ENCODE data around the gene CHN1. TPM values are rescaled to one million over a fixed set of nuclear protein-coding genes. Genes with fewer than 3 reads are reported as not detected.

Gene CHN1
- total RNA-seq, 2 experiments from 2014 or later, result 5.3 to 5.6 TPM

DNA sequence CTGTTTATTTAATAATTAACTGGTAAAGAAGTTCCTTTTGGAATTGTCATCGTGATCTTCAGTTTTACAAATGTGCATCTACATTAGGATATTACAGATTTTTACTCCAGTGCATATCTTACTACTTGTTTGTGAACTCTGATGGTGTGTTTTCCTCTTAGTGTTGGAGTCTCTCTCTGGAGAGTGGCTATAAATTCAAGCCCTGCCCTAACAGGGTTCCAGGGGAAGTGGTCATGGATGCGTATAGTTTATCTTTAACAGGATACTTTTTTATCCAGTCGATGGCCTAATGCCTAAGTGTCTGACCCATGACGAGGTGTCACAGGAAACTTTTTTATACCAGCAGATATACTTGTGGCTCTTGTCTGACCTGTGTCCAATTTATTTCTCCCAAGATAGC lies 75.4 kb downstream of the CHN1 start:
- CTCF ChIA-PET, result no interaction called here
- H3K4me3 Mint-ChIP-seq, result no peak overlapping the region
- peaks cover 0 to 3% of the 10 kb centered on the region in 2 experiments for H3K9me3 ChIP-seq (ENCODE audit: control insufficient read depth in 1 of 2, insufficient read depth in 1 of 2, low read length in 2 of 2)

DNA sequence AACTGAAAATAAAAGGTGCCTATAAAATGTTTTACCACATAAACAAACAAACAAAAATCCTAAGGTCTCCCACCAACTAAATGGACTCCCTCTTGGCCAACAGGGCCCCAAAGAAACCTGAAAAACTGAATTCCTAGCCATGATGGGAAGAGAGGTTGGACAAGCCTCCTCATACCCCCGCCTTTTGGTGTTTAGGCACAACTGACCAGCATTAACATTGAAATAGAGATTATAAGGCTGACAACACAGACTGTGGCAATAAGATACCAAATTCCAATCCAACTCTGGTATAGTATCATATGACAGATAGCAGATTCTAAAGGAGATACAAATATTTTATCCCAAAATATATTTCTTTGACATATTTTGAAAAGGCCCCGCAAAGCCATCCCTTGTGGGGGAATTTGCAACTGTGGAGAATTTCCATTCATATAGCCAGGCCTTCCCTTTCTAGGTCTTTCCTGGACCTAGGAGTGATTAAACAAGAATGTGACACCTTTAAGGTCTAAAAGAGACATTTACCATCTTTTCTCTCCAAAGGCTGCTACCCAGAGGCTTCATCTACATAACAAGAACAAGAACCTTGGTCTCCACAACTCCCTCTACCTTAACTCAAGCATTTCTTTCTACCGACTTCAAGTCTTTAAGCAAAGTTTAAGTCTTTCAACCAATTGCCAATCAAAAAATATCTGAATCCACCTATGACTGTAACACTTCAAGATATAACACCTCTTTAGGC lies 80.0 kb downstream of the CHN1 start:
- no peak for ATAC-seq (ENCODE audit: poor library complexity)
- TF ChIP-seq, protein P1, sequence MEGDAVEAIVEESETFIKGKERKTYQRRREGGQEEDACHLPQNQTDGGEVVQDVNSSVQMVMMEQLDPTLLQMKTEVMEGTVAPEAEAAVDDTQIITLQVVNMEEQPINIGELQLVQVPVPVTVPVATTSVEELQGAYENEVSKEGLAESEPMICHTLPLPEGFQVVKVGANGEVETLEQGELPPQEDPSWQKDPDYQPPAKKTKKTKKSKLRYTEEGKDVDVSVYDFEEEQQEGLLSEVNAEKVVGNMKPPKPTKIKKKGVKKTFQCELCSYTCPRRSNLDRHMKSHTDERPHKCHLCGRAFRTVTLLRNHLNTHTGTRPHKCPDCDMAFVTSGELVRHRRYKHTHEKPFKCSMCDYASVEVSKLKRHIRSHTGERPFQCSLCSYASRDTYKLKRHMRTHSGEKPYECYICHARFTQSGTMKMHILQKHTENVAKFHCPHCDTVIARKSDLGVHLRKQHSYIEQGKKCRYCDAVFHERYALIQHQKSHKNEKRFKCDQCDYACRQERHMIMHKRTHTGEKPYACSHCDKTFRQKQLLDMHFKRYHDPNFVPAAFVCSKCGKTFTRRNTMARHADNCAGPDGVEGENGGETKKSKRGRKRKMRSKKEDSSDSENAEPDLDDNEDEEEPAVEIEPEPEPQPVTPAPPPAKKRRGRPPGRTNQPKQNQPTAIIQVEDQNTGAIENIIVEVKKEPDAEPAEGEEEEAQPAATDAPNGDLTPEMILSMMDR (IDR thresholded peaks at IDR 0.05), result no peak
- ChIA-PET POLR2A (no interaction called here), CTCF (interaction anchor here (1.1 kb wide), 1 partner anchor 11 kb away, joined by 4 read pairs; no protein-coding TSS in a partner anchor)
- Histone ChIP-seq H3K27me3 (ENCODE audit: control insufficient read depth in 1 of 2, insufficient read depth in 2 of 2, low read length in 2 of 2) (no peaks in the 10 kb centered on the region), H3K9me3 (ENCODE audit: control insufficient read depth in 1 of 2, insufficient read depth in 1 of 2, low read length in 2 of 2) (no peaks in the 10 kb centered on the region), H3K4me1 (ENCODE audit: insufficient read depth, low read length) (no peaks in the 10 kb centered on the region), H3K4me3 (ENCODE audit: low read length) (no peak overlapping the region), H3K36me3 (ENCODE audit: insufficient read depth, low read length) (no peaks in the 10 kb centered on the region), H3K27ac (ENCODE audit: low read depth in 1 of 2, low read length in 2 of 2) (no peak overlapping the region)
- H3K4me1 Mint-ChIP-seq (ENCODE audit: low read depth), result no peaks in the 10 kb centered on the region
- H3K4me3 Mint-ChIP-seq, result no peak overlapping the region
- H3K27me3 Mint-ChIP-seq, result no peaks in the 10 kb centered on the region
- peaks cover 2% of the 10 kb centered on the region for H3K9me3 Mint-ChIP-seq
- no peak for DNase-seq
- H3K36me3 Mint-ChIP-seq (ENCODE audit: low read depth), result no peaks in the 10 kb centered on the region
- H3K27ac Mint-ChIP-seq, result no peak overlapping the region
- intact Hi-C loops (cut with DNase I, micrococcal nuclease), result no loop called here

More for the DNA sequence above, 75.4 kb downstream of the CHN1 start:
- intact Hi-C loops (cut with DNase I, micrococcal nuclease), result no loop called here
- H3K36me3 ChIP-seq (ENCODE audit: insufficient read depth, low read length), result no peaks in the 10 kb centered on the region
- POLR2A ChIA-PET, result no interaction called here
- H3K27ac ChIP-seq (ENCODE audit: low read depth in 1 of 2, low read length in 2 of 2), result no peak overlapping the region
- H3K27me3 Mint-ChIP-seq, result no peaks in the 10 kb centered on the region
- no peak overlapping the region for H3K27ac Mint-ChIP-seq
- no peaks in the 10 kb centered on the region for H3K9me3 Mint-ChIP-seq
- no peak overlapping the region for H3K4me3 ChIP-seq (ENCODE audit: low read length)
- no peaks in the 10 kb centered on the region for H3K27me3 ChIP-seq (ENCODE audit: control insufficient read depth in 1 of 2, insufficient read depth in 2 of 2, low read length in 2 of 2)
- no peaks in the 10 kb centered on the region for H3K4me1 Mint-ChIP-seq (ENCODE audit: low read depth)
- H3K36me3 Mint-ChIP-seq (ENCODE audit: low read depth), result no peaks in the 10 kb centered on the region
- no peak for ATAC-seq (ENCODE audit: poor library complexity)
- no peaks in the 10 kb centered on the region for H3K4me1 ChIP-seq (ENCODE audit: insufficient read depth, low read length)
- DNase-seq, result no peak
- TF ChIP-seq, protein P1 (IDR thresholded peaks at IDR 0.05), result no peak

DNA sequence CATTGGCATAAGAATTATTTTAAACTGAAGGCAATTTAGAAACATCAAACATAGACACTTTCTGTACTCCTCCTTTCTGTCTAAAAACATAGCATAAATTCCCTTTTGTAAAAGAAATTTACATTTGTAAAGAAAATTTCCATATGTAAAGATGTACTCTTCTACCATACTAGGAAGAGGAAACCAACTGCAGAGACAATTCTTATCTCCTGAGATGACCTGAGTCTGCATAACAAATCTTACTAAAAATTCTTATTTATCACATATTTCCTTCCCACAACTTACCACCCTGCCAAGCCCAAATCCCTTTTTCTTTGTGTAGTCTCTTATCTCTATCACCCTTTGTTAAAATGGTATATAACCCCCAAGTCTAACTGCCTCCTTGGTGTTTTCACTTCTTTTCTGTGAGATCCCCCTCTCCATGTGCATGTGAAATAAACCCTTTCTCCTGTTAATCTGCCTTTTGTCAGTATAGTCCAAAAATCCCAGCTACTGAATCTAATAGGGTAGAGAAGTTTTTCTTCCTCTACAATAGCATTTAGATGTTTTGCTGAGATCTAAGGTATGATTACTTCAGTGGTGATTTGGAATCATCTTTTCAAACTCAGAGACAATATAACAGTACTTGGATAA lies 81.0 kb downstream of the CHN1 start:
- Mint-ChIP-seq H3K9me3 (peaks cover 2% of the 10 kb centered on the region), H3K4me3 (no peak overlapping the region), H3K27ac (no peak overlapping the region), H3K36me3 (ENCODE audit: low read depth) (no peaks in the 10 kb centered on the region), H3K27me3 (no peaks in the 10 kb centered on the region), H3K4me1 (ENCODE audit: low read depth) (no peaks in the 10 kb centered on the region)
- ATAC-seq (ENCODE audit: poor library complexity) (no peak), DNase-seq (no peak)
- no peak overlapping the region for H3K4me3 ChIP-seq (ENCODE audit: low read length)
- CTCF ChIA-PET, result no interaction called here
- intact Hi-C loops (cut with DNase I, micrococcal nuclease), result no loop called here
- H3K9me3 ChIP-seq (ENCODE audit: control insufficient read depth in 1 of 2, insufficient read depth in 1 of 2, low read length in 2 of 2), result no peaks in the 10 kb centered on the region
- no peaks in the 10 kb centered on the region for H3K36me3 ChIP-seq (ENCODE audit: insufficient read depth, low read length)
- POLR2A ChIA-PET, result no interaction called here
- TF ChIP-seq, protein P1 (IDR thresholded peaks at IDR 0.05), result no peak
- H3K27me3 ChIP-seq (ENCODE audit: control insufficient read depth in 1 of 2, insufficient read depth in 2 of 2, low read length in 2 of 2), result no peaks in the 10 kb centered on the region
- H3K4me1 ChIP-seq (ENCODE audit: insufficient read depth, low read length), result no peaks in the 10 kb centered on the region
- no peak overlapping the region for H3K27ac ChIP-seq (ENCODE audit: low read depth in 1 of 2, low read length in 2 of 2)

Data from CD4-positive, alpha-beta T cell (primary cell).